Activated effector memory CD4-positive, alpha-beta T cell treated with Interleukin-2 at 50 U/mL for 16 hours (primary cell): Measurements from ENCODE around the gene LRMDA.
"Not testable (repeated sequence)": the region's sequence is repeated elsewhere in the genome, so short reads cannot be mapped to it uniquely, and the experiment has no call there.

Source experiments
- DNase-seq: peaks from one replicate; pipeline ENCODE4 v3.0.0-alpha.2; 2020

The LRMDA gene

GRCh38 chr10:76497666-76498065 lies 1066.2 kb downstream of the LRMDA start:
- DNase-seq: no peak

GRCh38 chr10:76504823-76505222 lies 1073.4 kb downstream of the LRMDA start:
- DNase-seq: no peak

- DNase-seq: no peak
Observed at GRCh38 chr10:76509446-76509845, 1078.0 kb downstream of the LRMDA start.

GRCh38 chr10:76514321-76514720 lies 1082.9 kb downstream of the LRMDA start:
- no peak for DNase-seq

GRCh38 chr10:76514869-76515268 lies 1083.4 kb downstream of the LRMDA start:
- DNase-seq: no peak

GRCh38 chr10:76522547-76522946 lies 1091.1 kb downstream of the LRMDA start:
- DNase-seq: no peak

GRCh38 chr10:76523246-76523645 lies 1091.8 kb downstream of the LRMDA start:
- no peak for DNase-seq

GRCh38 chr10:76523791-76524351 lies 1092.4 kb downstream of the LRMDA start:
- no peak for DNase-seq

GRCh38 chr10:76526833-76527232 lies 1095.4 kb downstream of the LRMDA start:
- DNase-seq: not testable (repeated sequence)

GRCh38 chr10:76540331-76540730 lies 1108.9 kb downstream of the LRMDA start:
- DNase-seq: no peak

GRCh38 chr10:76540786-76541185 lies 1109.4 kb downstream of the LRMDA start:
- no peak for DNase-seq

- no peak for DNase-seq
Observed at GRCh38 chr10:76541852-76542251, 1110.4 kb downstream of the LRMDA start.

GRCh38 chr10:76542307-76542930 lies 1111.0 kb downstream of the LRMDA start:
- DNase-seq: no peak

GRCh38 chr10:76543655-76544054 lies 1112.2 kb downstream of the LRMDA start:
- no peak for DNase-seq

GRCh38 chr10:76544789-76545188 lies 1113.4 kb downstream of the LRMDA start:
- no peak for DNase-seq

GRCh38 chr10:76546411-76546810 lies 1115.0 kb downstream of the LRMDA start:
- DNase-seq: no peak

- no peak for DNase-seq
Observed at GRCh38 chr10:76547352-76547972, 1116.0 kb downstream of the LRMDA start.

GRCh38 chr10:76548716-76549115 lies 1117.3 kb downstream of the LRMDA start:
- no peak for DNase-seq

- DNase-seq: no peak
Observed at GRCh38 chr10:76549171-76549570, 1117.7 kb downstream of the LRMDA start.

GRCh38 chr10:76550806-76551205 lies 1119.4 kb downstream of the LRMDA start:
- DNase-seq: no peak

GRCh38 chr10:76552091-76552873 lies 1120.9 kb downstream of the LRMDA start:
- DNase-seq: no peak

- no peak for DNase-seq
Observed at GRCh38 chr10:76553263-76554032, 1122.0 kb downstream of the LRMDA start.

GRCh38 chr10:76554033-76554408 lies 1122.6 kb downstream of the LRMDA start:
- no peak for DNase-seq
